Astrocyte (in vitro differentiated cells and primary cell): Measurements from ENCODE around the gene LIPC. TPM values are rescaled to one million over a fixed set of nuclear protein-coding genes. Genes with fewer than 3 reads are reported as not detected.

Experiments used
- DNase-seq: peaks from one replicate; pipeline ENCODE4 v3.0.0-alpha.2; 2010; ENCODE audit warnings: low read depth
- FAIRE-seq: peaks from 2 replicates; lab custom pipeline; 2011; peaks lifted over from hg19 to GRCh38; lab: Jason Lieb, UNC
- H2AFZ ChIP-seq: 2 replicates; pipeline ENCODE4 v1.6.0; 2012; ENCODE audit warnings: low read depth, low read length, inconsistent platforms
- H3K27ac ChIP-seq: 2 replicates; pipeline ENCODE4 v1.5.1; 2011; ENCODE audit warnings: low read depth, low read length, inconsistent platforms
- H3K27me3 ChIP-seq: 2 replicates; pipeline ENCODE4 v1.6.0; 2011; ENCODE audit warnings: low read length, inconsistent platforms; ENCODE audit not compliant: insufficient read depth
- H3K36me3 ChIP-seq: 2 replicates; pipeline ENCODE4 v1.5.1; 2011; ENCODE audit warnings: low read length, inconsistent platforms; ENCODE audit not compliant: insufficient read depth
- H3K4me1 ChIP-seq: 2 replicates; pipeline ENCODE4 v1.5.1; 2011; ENCODE audit warnings: low read length, inconsistent platforms; ENCODE audit not compliant: insufficient read depth
- H3K4me2 ChIP-seq: 2 replicates; pipeline ENCODE4 v1.6.0; 2012; ENCODE audit warnings: low read length, inconsistent platforms
- H3K4me3 ChIP-seq: 2 replicates; pipeline ENCODE4 v1.5.1; 2011; ENCODE audit warnings: low read depth, mild to moderate bottlenecking, low read length, inconsistent platforms; ENCODE audit not compliant: insufficient read depth
- H3K79me2 ChIP-seq: 2 replicates; pipeline ENCODE4 v1.6.0; 2012; ENCODE audit warnings: mild to moderate bottlenecking, low read length, inconsistent platforms; ENCODE audit not compliant: insufficient read depth
- H3K9ac ChIP-seq: 2 replicates; pipeline ENCODE4 v1.6.0; 2012; ENCODE audit warnings: mild to moderate bottlenecking, low read length, inconsistent platforms
- H3K9me3 ChIP-seq: 2 replicates; pipeline ENCODE4 v1.5.1; 2012; ENCODE audit warnings: low read depth, mild to moderate bottlenecking, low read length, inconsistent platforms; ENCODE audit not compliant: insufficient read depth
- H4K20me1 ChIP-seq: 2 replicates; pipeline ENCODE4 v1.6.0; 2012; ENCODE audit warnings: low read length, inconsistent platforms; ENCODE audit not compliant: insufficient read depth
- H3K27ac Mint-ChIP-seq: one replicate; pipeline ENCODE4 v1.8.0; 2021; ENCODE audit warnings: mild to moderate bottlenecking, mixed read lengths; ENCODE audit not compliant: unreplicated experiment
- H3K27me3 Mint-ChIP-seq: one replicate; pipeline ENCODE4 v1.8.0; 2021; ENCODE audit warnings: low read depth, mixed read lengths; ENCODE audit not compliant: unreplicated experiment
- H3K36me3 Mint-ChIP-seq: one replicate; pipeline ENCODE4 v1.8.0; 2021; ENCODE audit warnings: low read depth, mixed read lengths; ENCODE audit not compliant: unreplicated experiment
- H3K4me1 Mint-ChIP-seq: one replicate; pipeline ENCODE4 v1.8.0; 2021; ENCODE audit warnings: low read depth, mixed read lengths; ENCODE audit not compliant: unreplicated experiment
- H3K4me3 Mint-ChIP-seq: one replicate; pipeline ENCODE4 v1.8.0; 2021; ENCODE audit warnings: mild to moderate bottlenecking, moderate library complexity, mixed read lengths; ENCODE audit not compliant: unreplicated experiment
- H3K9me3 Mint-ChIP-seq: one replicate; pipeline ENCODE4 v1.8.0; 2021; ENCODE audit warnings: mild to moderate bottlenecking, mixed read lengths; ENCODE audit not compliant: unreplicated experiment
- EZH2 ChIP-seq: IDR thresholded peaks from 2 replicates; pipeline ENCODE4 v1.6.1; 2012; ENCODE audit warnings: mild to moderate bottlenecking, low read length, inconsistent platforms; ENCODE audit not compliant: insufficient read depth
- total RNA-seq: library from RNA; stranded (reverse); gene quantifications from 2 replicates; pipeline ENCODE4 v1.2.1, GENCODE V29; 2021
- TF ChIP-seq, protein P1 (sequence below): IDR thresholded peaks from 2 replicates; pipeline ENCODE4 v1.5.1; 2011; ENCODE audit warnings: low read depth, mild to moderate bottlenecking, inconsistent platforms, low read length, moderate library complexity; ENCODE audit not compliant: insufficient read depth

LIPC gene
- total RNA-seq, 1 donor from 2014 or later, result not detected

DNA sequence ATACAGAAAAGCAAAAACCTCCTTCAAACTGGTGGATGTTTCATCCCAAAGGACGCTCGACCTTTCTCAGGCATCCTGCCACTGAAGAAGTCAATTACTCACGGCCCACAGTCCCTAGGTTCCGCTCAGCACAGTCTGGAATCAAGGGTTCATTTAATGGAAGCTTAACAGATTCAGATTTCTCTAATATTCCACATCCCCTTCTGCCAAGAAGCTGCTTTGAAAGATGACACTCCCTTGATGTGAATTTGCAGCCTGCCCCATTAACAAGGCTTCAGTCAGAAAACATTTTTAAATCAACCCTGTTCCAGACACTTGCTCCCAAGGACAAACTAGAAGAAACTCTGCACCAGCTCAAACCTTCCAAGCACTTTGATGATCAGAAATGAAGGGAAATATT lies 81.2 kb downstream of the LIPC start:
- Mint-ChIP-seq H3K4me3 (no peak overlapping the region), H3K27me3 (peaks cover 3% of the 10 kb centered on the region), H3K36me3 (peaks cover 2% of the 10 kb centered on the region), H3K4me1 (peaks cover 17% of the 10 kb centered on the region), H3K27ac (no peak overlapping the region), H3K9me3 (peaks cover 9% of the 10 kb centered on the region)
- TF ChIP-seq, protein P1, sequence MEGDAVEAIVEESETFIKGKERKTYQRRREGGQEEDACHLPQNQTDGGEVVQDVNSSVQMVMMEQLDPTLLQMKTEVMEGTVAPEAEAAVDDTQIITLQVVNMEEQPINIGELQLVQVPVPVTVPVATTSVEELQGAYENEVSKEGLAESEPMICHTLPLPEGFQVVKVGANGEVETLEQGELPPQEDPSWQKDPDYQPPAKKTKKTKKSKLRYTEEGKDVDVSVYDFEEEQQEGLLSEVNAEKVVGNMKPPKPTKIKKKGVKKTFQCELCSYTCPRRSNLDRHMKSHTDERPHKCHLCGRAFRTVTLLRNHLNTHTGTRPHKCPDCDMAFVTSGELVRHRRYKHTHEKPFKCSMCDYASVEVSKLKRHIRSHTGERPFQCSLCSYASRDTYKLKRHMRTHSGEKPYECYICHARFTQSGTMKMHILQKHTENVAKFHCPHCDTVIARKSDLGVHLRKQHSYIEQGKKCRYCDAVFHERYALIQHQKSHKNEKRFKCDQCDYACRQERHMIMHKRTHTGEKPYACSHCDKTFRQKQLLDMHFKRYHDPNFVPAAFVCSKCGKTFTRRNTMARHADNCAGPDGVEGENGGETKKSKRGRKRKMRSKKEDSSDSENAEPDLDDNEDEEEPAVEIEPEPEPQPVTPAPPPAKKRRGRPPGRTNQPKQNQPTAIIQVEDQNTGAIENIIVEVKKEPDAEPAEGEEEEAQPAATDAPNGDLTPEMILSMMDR, result no peak
- no peak for TF ChIP-seq EZH2
- Histone ChIP-seq H3K79me2 (no peaks in the 10 kb centered on the region), H3K27ac (no peak overlapping the region), H2AFZ (no peak overlapping the region), H3K4me1 (no peaks in the 10 kb centered on the region), H4K20me1 (no peaks in the 10 kb centered on the region), H3K4me2 (no peak overlapping the region), H3K9me3 (peaks cover 3% of the 10 kb centered on the region), H3K36me3 (no peaks in the 10 kb centered on the region), H3K4me3 (no peak overlapping the region), H3K9ac (no peak overlapping the region), H3K27me3 (no peaks in the 10 kb centered on the region)
- FAIRE-seq (no peak), DNase-seq (no peak)

DNA sequence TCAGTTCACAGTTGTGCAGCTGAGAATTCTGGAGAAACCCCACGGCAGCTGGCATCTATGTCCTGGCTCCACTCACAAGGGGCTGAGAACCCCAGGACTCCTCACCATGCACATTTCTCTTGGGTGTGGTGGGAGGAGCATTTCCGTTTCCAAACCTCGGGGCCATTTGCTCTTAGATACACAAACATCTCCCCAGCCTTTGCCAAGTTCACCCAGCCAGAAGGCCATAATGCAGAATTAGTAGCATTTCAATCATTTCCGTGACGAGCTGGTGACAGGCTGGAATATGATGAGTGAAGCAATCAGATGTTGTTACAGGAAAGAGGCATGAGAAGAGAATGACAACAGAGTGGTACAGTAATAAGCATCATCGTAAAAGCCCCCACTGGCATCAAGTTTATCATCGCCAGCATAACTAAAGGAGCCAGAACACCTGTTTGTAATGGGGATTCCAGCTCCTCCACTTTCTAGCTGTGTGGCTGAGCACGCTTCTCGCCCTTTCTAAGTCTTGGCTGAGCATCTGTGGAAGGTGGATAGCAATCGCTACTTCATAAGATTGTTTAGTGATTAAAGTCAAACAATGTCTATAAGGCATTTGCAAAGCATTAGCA lies 82.0 kb downstream of the LIPC start:
- Histone ChIP-seq H3K79me2 (no peaks in the 10 kb centered on the region), H3K27me3 (no peaks in the 10 kb centered on the region), H3K9me3 (peaks cover 3% of the 10 kb centered on the region), H3K36me3 (no peaks in the 10 kb centered on the region), H3K9ac (no peak overlapping the region), H3K4me3 (no peak overlapping the region), H2AFZ (no peak overlapping the region), H4K20me1 (no peaks in the 10 kb centered on the region), H3K4me1 (no peaks in the 10 kb centered on the region), H3K4me2 (no peak overlapping the region), H3K27ac (no peak overlapping the region)
- peaks cover 6% of the 10 kb centered on the region for H3K9me3 Mint-ChIP-seq
- TF ChIP-seq, protein P1, result no peak
- no peak for TF ChIP-seq EZH2
- H3K27me3 Mint-ChIP-seq, result peaks cover 3% of the 10 kb centered on the region
- H3K36me3 Mint-ChIP-seq, result peaks cover 2% of the 10 kb centered on the region
- H3K4me1 Mint-ChIP-seq, result peaks cover 22% of the 10 kb centered on the region
- no peak overlapping the region for H3K27ac Mint-ChIP-seq
- FAIRE-seq, result no peak
- H3K4me3 Mint-ChIP-seq, result no peak overlapping the region
- no peak for DNase-seq

DNA sequence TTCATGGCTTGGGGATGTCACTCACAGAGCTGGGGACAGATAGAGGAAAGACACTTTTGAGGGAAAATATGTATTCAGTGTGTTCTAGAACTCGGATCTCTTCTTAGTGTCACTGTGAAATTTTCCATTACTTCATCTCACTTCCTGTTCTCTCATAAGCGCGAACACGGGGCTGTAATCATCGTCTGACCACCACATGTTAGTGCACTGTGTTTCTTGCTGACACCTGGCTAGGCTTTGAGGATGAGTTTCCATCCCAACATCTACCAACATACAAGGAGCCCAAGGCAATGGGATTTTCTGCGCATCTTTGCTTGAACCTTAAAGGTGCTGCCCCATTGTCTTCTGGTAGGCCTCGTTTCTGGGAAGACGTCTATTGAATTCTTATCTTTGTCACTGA lies 84.0 kb downstream of the LIPC start:
- Histone ChIP-seq H3K79me2 (no peaks in the 10 kb centered on the region), H3K27me3 (no peaks in the 10 kb centered on the region), H3K4me3 (no peak overlapping the region), H3K4me2 (no peak overlapping the region), H3K36me3 (no peaks in the 10 kb centered on the region), H3K27ac (no peak overlapping the region), H3K9ac (no peak overlapping the region), H3K9me3 (peaks cover 3% of the 10 kb centered on the region), H4K20me1 (no peaks in the 10 kb centered on the region), H3K4me1 (peaks cover under 1% of the 10 kb centered on the region), H2AFZ (no peak overlapping the region)
- H3K36me3 Mint-ChIP-seq, result peaks cover 2% of the 10 kb centered on the region
- DNase-seq (no peak), FAIRE-seq (no peak)
- no peak overlapping the region for H3K27ac Mint-ChIP-seq
- H3K4me1 Mint-ChIP-seq, result peaks cover 23% of the 10 kb centered on the region
- no peak overlapping the region for H3K4me3 Mint-ChIP-seq
- H3K9me3 Mint-ChIP-seq, result peaks cover 6% of the 10 kb centered on the region
- H3K27me3 Mint-ChIP-seq, result peaks cover 3% of the 10 kb centered on the region
- TF ChIP-seq, protein P1, result no peak
- TF ChIP-seq EZH2, result no peak
